Psoas muscle (tissue), 8 donors: ENCODE data around the gene BRIX1. TPM values are rescaled to one million over a fixed set of nuclear protein-coding genes. Genes with fewer than 3 reads are reported as not detected.
"Not testable (repeated sequence)": the region's sequence is repeated elsewhere in the genome, so short reads cannot be mapped to it uniquely, and the experiment has no call there.

Experiments used
- ATAC-seq, 4 donors: fragments of 200-7000 bp; cut with Tn5 transposase; one replicate each; pipeline ENCODE4 v1.9.1; 2020; ENCODE audit warnings: moderate library complexity in 3 of 4, mild to moderate bottlenecking in 2 of 4
- DNase-seq, 2 donors: peaks; one replicate each; pipeline ENCODE4 v3.0.0-alpha.2; 2020
- H3K27ac ChIP-seq: fragments of 200-600 bp; one replicate; pipeline ENCODE4 v1.8.0; 2022
- H3K27me3 ChIP-seq, 3 donors: fragments of 200-600 bp in 1 of 3; one replicate each; pipeline versions ENCODE4 v1.6.1 to v1.8.0; 2013 to 2022; ENCODE audit warnings: low read length in 2 of 3, mild to moderate bottlenecking in 2 of 3, moderate library complexity in 1 of 3; ENCODE audit not compliant: insufficient read depth in 3 of 3
- H3K36me3 ChIP-seq, 2 donors: fragments of 200-600 bp in 1 of 2; one replicate each; pipeline versions ENCODE4 v1.6.1 to v1.8.0; 2013 to 2022; ENCODE audit warnings: low read depth in 1 of 2, mild to moderate bottlenecking in 1 of 2, moderate library complexity in 1 of 2; ENCODE audit not compliant: insufficient read depth in 1 of 2
- H3K4me1 ChIP-seq: fragments of 200-600 bp; one replicate; pipeline ENCODE4 v1.8.0; 2022
- H3K4me3 ChIP-seq: fragments of 200-600 bp; one replicate; pipeline ENCODE4 v1.8.0; 2022; ENCODE audit warnings: mild to moderate bottlenecking
- H3K9me3 ChIP-seq: fragments of 200-600 bp; one replicate; pipeline ENCODE4 v1.8.0; 2022
- CTCF ChIP-seq: fragments of 200-600 bp; IDR thresholded peaks from one replicate; pipeline ENCODE4 v1.8.0; 2022; ENCODE audit warnings: antibody characterized with exemption
- WGBS, 3 donors: extraction: QIAGEN DNeasy Blood & Tissue Kit; methylation state at CpG; one replicate each; pipeline versions ENCODE4 v1.1.6 to v1.1.7; 2013; 5-methylcytosine and 5-hydroxymethylcytosine counted together
- intact Hi-C, 2 donors: fragments of 100-400 bp; cut with DNase I; formaldehyde crosslinking; loops; one replicate each; pipeline versions ENCODE4 v1.11.0 to v1.14.2; 2022
- polyA plus RNA-seq, 3 donors: library from polyadenylated mRNA; stranded (reverse); fragments of 200-250 nt; gene quantifications; one replicate each; pipeline ENCODE4 v1.2.3, GENCODE V29; 2013
- total RNA-seq, 4 donors: library from RNA; stranded (reverse); fragmentation: NEBNext Ultra II Directional in 2 of 4; extraction: Animal tissue kit (Norgen Biotek cat#: 25700) in 2 of 4; gene quantifications; one replicate each; pipeline versions ENCODE4 v1.2.1 to v1.2.4, GENCODE V29; 2021 to 2023
- donor health status: healthy with polysubstance abuse.
- donor health status: DM: no; HTN: no; CAD: no; lungs with moderate emphysema.
- donor health status: Bipolar disorder and iron deficiency.
- donor health status: healthy.
- donor health status: DM: yes; HTN: yes; CAD: no.
- donor health status: DM: no; HTN: no; CAD: no.
- donor health status: DM: no; HTN: no; CAD: no.
- donor health status: DM: yes; HTN: yes; CAD: no.

The BRIX1 gene
- total and polyA plus RNA-seq, 7 donors: 11.3 to 36.8 (median 21.1) TPM

- Histone ChIP-seq H3K9me3 (no peaks in the 10 kb centered on the region), H3K4me3 (peak overlapping the region; percentile 90), H3K4me1 (peaks cover 24% of the 10 kb centered on the region), H3K27ac (peak overlapping the region; percentile 90), H3K36me3 (peaks cover 0 to 48% of the 10 kb centered on the region in 2 donors), H3K27me3 (no peaks in the 10 kb centered on the region)
- DNase-seq: no peak
- no peak for TF ChIP-seq CTCF
- WGBS, 3 donors: 0 to 1% (median 0%) methylated on average over 20 of the region's 20 CpGs
- intact Hi-C loops: no loop called here
- peak; percentile 15 to 40 (median 26) for ATAC-seq
Observed at GRCh38 chr5:34915856-34916192, 313 bp downstream of the BRIX1 start.

GRCh38 chr5:34916518-34916917, 1.0 kb downstream of the BRIX1 start:
- DNase-seq: no peak
- WGBS, 3 donors: 21 to 29% (median 25%) methylated on average over 6 of the region's 6 CpGs
- intact Hi-C loops: no loop called here

GRCh38 chr5:34918025-34918424, 2.5 kb downstream of the BRIX1 start:
- no peaks in the 10 kb centered on the region for H3K9me3 ChIP-seq
- peaks cover 0 to 52% of the 10 kb centered on the region in 2 donors for H3K36me3 ChIP-seq
- no peak overlapping the region for H3K4me3 ChIP-seq
- no peak for TF ChIP-seq CTCF
- no peak overlapping the region for H3K27ac ChIP-seq
- peaks cover 24% of the 10 kb centered on the region for H3K4me1 ChIP-seq
- no peaks in the 10 kb centered on the region for H3K27me3 ChIP-seq
- ATAC-seq: no peak
- intact Hi-C loops: no loop called here
- no peak for DNase-seq
- WGBS, 3 donors: 77 to 84% (median 77%) methylated on average over 4 of the region's 4 CpGs

More at GRCh38 chr5:34916518-34916917, 1.0 kb downstream of the BRIX1 start:
- H3K9me3 ChIP-seq: no peaks in the 10 kb centered on the region
- H3K27ac ChIP-seq: peak overlapping the region; percentile 90
- TF ChIP-seq CTCF: no peak
- peak overlapping the region; percentile 90 for H3K4me3 ChIP-seq
- H3K4me1 ChIP-seq: peaks cover 24% of the 10 kb centered on the region
- no peak for ATAC-seq
- H3K36me3 ChIP-seq: peaks cover 0 to 48% of the 10 kb centered on the region in 2 donors
- H3K27me3 ChIP-seq: no peaks in the 10 kb centered on the region

- H3K27me3 ChIP-seq: no peaks in the 10 kb centered on the region
- no peak for ATAC-seq
- DNase-seq: no peak
- intact Hi-C loops: no loop called here
- H3K4me3 ChIP-seq: no peak overlapping the region
- H3K36me3 ChIP-seq: peaks cover 0 to 61% of the 10 kb centered on the region in 2 donors
- peaks cover 24% of the 10 kb centered on the region for H3K4me1 ChIP-seq
- no peak for TF ChIP-seq CTCF
- H3K9me3 ChIP-seq: no peaks in the 10 kb centered on the region
- H3K27ac ChIP-seq: no peak overlapping the region
- WGBS, 3 donors: 85 to 90% (median 89%) methylated on average over 4 of the region's 4 CpGs
Observed at GRCh38 chr5:34919077-34919476, 3.6 kb downstream of the BRIX1 start.

- H3K4me3 ChIP-seq, H3K4me1 ChIP-seq, DNase-seq, H3K27me3 ChIP-seq, H3K9me3 ChIP-seq, intact Hi-C loops, ATAC-seq: not testable (repeated sequence)
- 87 to 90% (median 88%) methylated on average over 9 of the region's 9 CpGs for WGBS, 3 donors
- Histone ChIP-seq H3K36me3 (peaks cover 3 to 93% of the 10 kb centered on the region in 2 donors), H3K27ac (peak overlapping the region; percentile 75)
Observed at GRCh38 chr5:34923256-34923655, 7.7 kb downstream of the BRIX1 start.
